Body of pancreas (tissue), 4 donors: ENCODE results near the gene TRIM40. TPM values are rescaled to one million over a fixed set of nuclear protein-coding genes. Genes with fewer than 3 reads are reported as not detected.
"Not testable (repeated sequence)": the region's sequence is repeated elsewhere in the genome, so short reads cannot be mapped to it uniquely, and the experiment has no call there.

Experiments used
- ATAC-seq: fragments of 150-250 bp; one replicate; pipeline ENCODE4 v1.9.1; 2016
- DNase-seq, 4 donors: peaks; one replicate each; pipeline ENCODE4 v3.0.0-alpha.2; 2019
- H3K27ac ChIP-seq, 4 donors: fragments of 200-600 bp; sonication (generic); 1 replicate in 3 of 4; 2 replicates in 1 of 4; pipeline versions ENCODE4 v1.5.1 to v1.6.1; 2016 to 2019; ENCODE audit warnings: mild to moderate bottlenecking in 1 of 4, mixed read lengths in 1 of 4, moderate library complexity in 1 of 4
- H3K27me3 ChIP-seq, 2 donors: fragments of 200-600 bp; sonication (generic); one replicate each; pipeline ENCODE4 v1.6.0; 2016; ENCODE audit warnings: mild to moderate bottlenecking in 1 of 2
- H3K36me3 ChIP-seq, 2 donors: fragments of 200-600 bp; sonication (generic); replicated peaks in 1 of 2; 2 replicates each; pipeline ENCODE4 v1.5.1; 2016; ENCODE audit warnings: low read depth in 2 of 2; ENCODE audit not compliant: insufficient read depth in 1 of 2
- H3K4me1 ChIP-seq: fragments of 200-600 bp; sonication (generic); one replicate; pipeline ENCODE4 v1.6.0; 2016
- H3K4me3 ChIP-seq, 2 donors: fragments of 200-600 bp; sonication (generic); 1 replicate in 1 of 2; 2 replicates in 1 of 2; pipeline ENCODE4 v1.5.1; 2016 to 2019
- H3K9me3 ChIP-seq, 3 donors: fragments of 200-600 bp; sonication (generic); 1 replicate in 2 of 3; 2 replicates in 1 of 3; pipeline ENCODE4 v1.5.1; 2016
- CTCF ChIP-seq, 7 experiments: fragments of 450-650 bp in 4 of 7; fragments of 200-600 bp in 3 of 7; sonication (generic) in 3 of 7; IDR thresholded peaks; one replicate each; pipeline ENCODE4 v1.5.1; 2016 to 2019; ENCODE audit warnings: antibody characterized with exemption in 7 of 7
- POLR2A ChIP-seq, 3 donors: fragments of 450-650 bp; IDR thresholded peaks; one replicate each; pipeline ENCODE4 v1.6.1; 2016; ENCODE audit warnings: antibody characterized with exemption in 3 of 3, mild to moderate bottlenecking in 2 of 3
- WGBS, 2 donors: methylation state at CpG; one replicate each; pipeline ENCODE4 v1.1.5; 2017; 5-methylcytosine and 5-hydroxymethylcytosine counted together
- intact Hi-C: fragments of 100-400 bp; cut with DNase I; formaldehyde crosslinking; loops from one replicate; pipeline ENCODE4 v1.15.1; 2023
- total RNA-seq, 2 donors: library from RNA; depleted of rRNA; stranded (reverse); fragments of >200 nt; gene quantifications; one replicate each; pipeline ENCODE4 v1.1.0, GENCODE V29; 2016

Gene TRIM40
- total RNA-seq, 2 donors from 2014 or later, result not detected

GRCh38 chr6:30130887-30131862, 4.8 kb upstream of the TRIM40 start:
- Histone ChIP-seq H3K36me3 (no peaks in the 10 kb centered on the region), H3K27ac (no peak overlapping the region), H3K4me3 (no peak overlapping the region), H3K9me3 (no peaks in the 10 kb centered on the region), H3K4me1 (peaks cover 10% of the 10 kb centered on the region), H3K27me3 (peaks cover 0 to 24% of the 10 kb centered on the region in 2 donors)
- intact Hi-C loops, result no loop called here
- DNase-seq (peak; percentile 74 to 88 (median 81)), ATAC-seq (peak; percentile 93)
- no peak for TF ChIP-seq POLR2A (IDR thresholded peaks at IDR 0.05)
- TF ChIP-seq CTCF (IDR thresholded peaks at IDR 0.05), result peak; percentile 94 to 99 (median 98)
- WGBS, 2 donors, result 17 to 26% methylated on average over 16 of the region's 16 CpGs

GRCh38 chr6:30131947-30132497, 3.9 kb upstream of the TRIM40 start:
- no peaks in the 10 kb centered on the region for H3K36me3 ChIP-seq
- no peak for TF ChIP-seq POLR2A (IDR thresholded peaks at IDR 0.05)
- TF ChIP-seq CTCF (IDR thresholded peaks at IDR 0.05), result no peak
- peaks cover 0 to 24% of the 10 kb centered on the region in 2 donors for H3K27me3 ChIP-seq
- peaks cover 10% of the 10 kb centered on the region for H3K4me1 ChIP-seq
- 72 to 74% methylated on average over 2 of the region's 2 CpGs for WGBS, 2 donors
- no peak overlapping the region for H3K4me3 ChIP-seq
- no peak overlapping the region for H3K27ac ChIP-seq
- DNase-seq (no peak), ATAC-seq (no peak)
- intact Hi-C loops, result no loop called here
- H3K9me3 ChIP-seq, result no peaks in the 10 kb centered on the region

- Histone ChIP-seq H3K4me3 (no peak overlapping the region), H3K9me3 (no peaks in the 10 kb centered on the region), H3K36me3 (no peaks in the 10 kb centered on the region), H3K27me3 (no peaks in the 10 kb centered on the region), H3K27ac (no peak overlapping the region), H3K4me1 (no peaks in the 10 kb centered on the region)
- no peak for DNase-seq
- WGBS, 2 donors, result 50 to 69% methylated on average over 2 of the region's 2 CpGs
- no peak for TF ChIP-seq CTCF (IDR thresholded peaks at IDR 0.05)
- no peak for TF ChIP-seq POLR2A (IDR thresholded peaks at IDR 0.05)
- intact Hi-C loops, result no loop called here
- ATAC-seq, result no peak
Observed at GRCh38 chr6:30135147-30135546, 793 bp upstream of the TRIM40 start.

- no peak for DNase-seq
- H3K27ac ChIP-seq, result no peak overlapping the region
- H3K9me3 ChIP-seq, result no peaks in the 10 kb centered on the region
- intact Hi-C loops, result no loop called here
- WGBS, 2 donors, result 61 to 62% methylated on average over 6 to 11 of the region's 11 CpGs
- no peak for ATAC-seq
- TF ChIP-seq POLR2A (IDR thresholded peaks at IDR 0.05) (no peak), CTCF (IDR thresholded peaks at IDR 0.05) (no peak)
- H3K36me3 ChIP-seq, result no peaks in the 10 kb centered on the region
- no peaks in the 10 kb centered on the region for H3K4me1 ChIP-seq
- H3K4me3 ChIP-seq, result no peak overlapping the region
- H3K27me3 ChIP-seq, result no peaks in the 10 kb centered on the region
Observed at GRCh38 chr6:30136570-30137286, 788 bp downstream of the TRIM40 start.

GRCh38 chr6:30140240-30140639, 4.3 kb downstream of the TRIM40 start:
- H3K27ac ChIP-seq, H3K36me3 ChIP-seq, DNase-seq, ATAC-seq, H3K4me3 ChIP-seq, intact Hi-C loops, H3K4me1 ChIP-seq, H3K27me3 ChIP-seq, H3K9me3 ChIP-seq: not testable (repeated sequence)
- 66 to 76% methylated on average over 8 of the region's 8 CpGs for WGBS, 2 donors
